Epidermal melanocyte (primary cell): ENCODE measurements around the gene ADAM10.

ENCODE experiments used
- DNase-seq: peaks from one replicate; pipeline ENCODE4 v3.0.0; 2011; ENCODE audit warnings: low spot score; ENCODE audit not compliant: insufficient read length

The ADAM10 gene

DNA sequence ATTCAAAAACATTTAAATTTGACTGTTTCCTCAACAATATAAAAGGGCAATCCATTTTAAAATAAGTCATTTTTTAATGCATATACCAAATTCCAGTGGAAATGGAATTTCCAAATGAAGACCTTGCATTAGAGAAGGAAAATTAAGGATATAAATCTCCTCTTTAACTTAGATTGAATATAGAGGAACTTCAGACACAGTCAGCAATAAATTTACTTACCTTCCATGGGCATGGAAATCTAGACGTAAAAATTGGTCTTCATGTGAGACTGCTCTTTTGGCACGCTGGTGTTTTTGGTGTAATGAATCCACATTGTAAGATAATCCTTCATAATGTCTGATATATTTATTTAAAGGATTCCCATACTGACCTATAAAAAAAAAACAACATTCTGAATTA lies 32.1 kb downstream of the ADAM10 start:
- DNase-seq = no peak

DNA sequence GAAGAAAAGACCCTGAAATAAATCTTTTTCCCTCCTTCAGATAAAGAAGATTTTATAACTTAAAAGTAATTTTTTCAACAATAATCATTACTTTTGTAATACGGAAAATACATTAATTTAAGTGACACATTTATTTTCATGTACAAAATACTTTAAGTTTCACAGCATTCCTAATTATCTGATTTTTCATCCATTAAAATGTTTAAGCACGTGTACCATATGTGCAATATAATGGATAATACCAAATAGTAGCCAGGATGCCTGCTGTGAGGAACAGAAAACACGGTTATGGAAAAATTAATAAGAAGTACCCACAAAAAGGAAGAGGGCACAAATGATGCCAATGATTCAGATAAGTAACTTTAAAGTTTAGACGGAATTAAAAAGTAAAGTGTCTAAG lies 33.5 kb downstream of the ADAM10 start:
- no peak for DNase-seq

DNA sequence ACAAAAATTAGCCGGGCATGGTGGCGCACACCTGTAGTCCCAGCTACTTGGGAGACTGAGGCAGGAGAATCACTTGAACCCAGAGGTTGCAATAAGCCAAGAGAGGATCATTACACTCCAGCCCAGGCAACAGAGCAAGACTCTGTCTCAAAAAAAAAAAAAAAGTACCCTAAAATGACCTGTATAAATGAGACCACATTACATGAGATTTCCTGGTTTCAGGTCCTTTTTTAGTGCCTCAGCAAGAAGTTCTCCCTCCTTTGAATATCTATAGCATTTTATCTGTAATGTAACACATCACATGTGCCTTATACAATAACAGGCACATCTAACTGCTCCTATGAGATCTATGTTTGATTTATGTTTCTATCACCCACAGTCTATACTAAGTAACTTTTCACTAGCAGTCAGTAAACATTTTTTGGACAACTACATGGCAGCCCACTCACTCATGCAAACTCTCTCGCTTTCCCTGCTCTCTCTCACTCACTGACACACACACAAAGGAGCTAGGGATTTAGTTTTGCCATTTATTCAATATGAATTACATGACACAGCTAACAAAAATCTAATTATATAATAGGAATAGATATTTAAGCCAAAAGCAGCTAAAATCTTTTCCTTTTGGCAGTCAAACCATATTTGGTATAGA lies 34.1 kb downstream of the ADAM10 start:
- no peak for DNase-seq

DNA sequence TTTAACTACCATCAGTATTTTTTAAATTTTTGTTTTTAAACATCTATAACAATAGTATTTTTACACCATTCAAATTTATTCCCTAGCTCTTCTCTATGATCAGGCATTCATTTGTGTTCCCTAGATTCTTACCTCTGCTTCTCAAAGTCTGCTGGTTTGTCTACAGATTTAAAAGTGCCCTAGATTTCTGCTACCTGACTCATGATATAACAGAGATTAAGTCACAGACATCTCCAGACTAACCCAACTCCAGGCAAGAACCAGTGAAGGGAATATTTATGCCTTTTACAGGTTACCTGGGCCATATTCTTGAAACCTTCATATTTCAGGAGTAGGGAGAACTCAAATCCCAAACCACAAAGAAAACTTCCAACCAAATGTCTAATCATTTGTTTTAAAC lies 38.8 kb downstream of the ADAM10 start:
- DNase-seq = no peak

DNA sequence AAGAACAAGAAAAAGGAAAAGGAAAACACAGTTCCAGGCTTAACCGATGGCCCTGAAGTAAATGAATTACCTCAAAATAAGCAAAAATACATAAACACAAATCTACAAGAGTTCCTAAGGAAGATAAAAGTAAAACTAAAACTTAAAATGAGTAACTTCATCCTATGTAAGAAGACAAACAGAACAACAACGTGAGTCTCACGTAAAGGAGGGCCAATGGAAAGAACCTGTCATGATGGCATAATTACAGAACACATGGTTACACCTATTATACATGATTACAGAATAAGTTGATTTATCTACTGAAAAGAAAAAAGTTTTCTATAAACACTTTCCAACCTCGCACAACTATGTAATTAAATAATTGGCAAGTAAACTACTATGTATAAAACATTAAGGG lies 42.1 kb downstream of the ADAM10 start:
- DNase-seq = no peak

DNA sequence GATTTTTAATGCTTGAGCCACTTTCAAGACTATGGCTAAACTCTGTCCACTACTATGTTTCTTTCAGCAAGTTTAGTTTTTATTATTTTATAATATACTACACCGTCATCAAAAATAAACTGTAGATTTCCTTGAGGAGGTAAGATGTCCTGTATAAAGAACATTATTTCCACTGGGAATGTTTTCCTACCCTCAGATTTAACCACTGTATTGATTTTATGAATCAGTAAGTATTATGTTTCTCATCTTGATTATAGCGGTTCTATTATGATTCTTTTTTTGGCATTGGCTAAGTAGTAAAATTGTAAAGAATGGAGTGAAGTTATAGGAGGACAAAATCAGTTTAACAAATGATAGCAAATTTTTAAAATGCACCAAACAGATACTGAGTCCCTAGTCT lies 44.4 kb downstream of the ADAM10 start:
- no peak for DNase-seq

DNA sequence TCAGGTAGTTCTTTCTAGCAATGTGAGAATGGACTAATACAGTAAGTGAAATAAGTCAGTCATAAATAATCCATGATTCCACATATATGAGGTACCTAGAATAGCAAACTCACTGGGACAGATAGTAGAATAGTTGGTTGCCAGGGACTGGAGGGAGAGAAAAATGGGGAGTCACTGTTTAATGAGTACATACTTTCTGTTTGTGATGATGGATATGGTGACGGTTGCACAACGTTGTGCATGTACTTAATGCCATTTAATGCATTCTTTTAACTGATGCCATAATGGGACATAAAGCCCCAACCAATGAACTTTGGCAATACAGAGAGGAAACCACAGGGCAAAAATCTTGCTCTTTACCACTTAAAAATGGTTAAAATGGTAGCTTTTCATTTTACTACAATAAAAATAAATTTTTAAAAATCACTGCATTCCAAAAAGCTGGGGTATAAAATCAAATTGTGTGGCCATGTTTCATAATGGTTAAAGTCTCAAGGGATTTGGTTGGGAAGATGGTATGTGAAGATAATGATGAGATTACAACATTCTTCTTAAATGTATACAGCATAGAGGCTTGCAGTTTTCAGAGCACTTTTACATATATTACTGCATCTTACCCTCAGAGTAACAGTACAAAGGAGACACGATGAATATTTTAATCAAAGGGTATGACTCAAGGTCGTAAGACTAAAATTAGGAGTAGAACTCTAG lies 45.2 kb downstream of the ADAM10 start:
- no peak for DNase-seq

DNA sequence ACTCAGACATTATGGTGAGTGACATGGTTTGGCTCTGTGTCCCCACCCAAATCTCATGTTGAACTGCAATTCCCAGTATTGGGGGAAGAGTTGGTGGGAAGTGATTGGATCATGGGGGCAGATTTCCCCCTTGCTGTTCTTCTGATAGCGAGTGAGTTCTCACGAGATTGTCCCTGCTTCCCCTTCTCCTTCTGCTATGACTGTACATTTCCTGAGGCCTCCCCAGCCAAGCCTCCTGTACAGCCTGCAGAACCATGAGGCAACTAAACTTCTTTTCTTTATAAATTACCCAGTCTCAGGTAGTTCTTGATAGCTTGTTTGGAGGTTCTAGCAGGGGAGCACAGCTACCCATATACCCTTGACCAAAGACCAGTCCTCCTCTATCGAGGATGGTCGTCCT lies 45.9 kb downstream of the ADAM10 start:
- DNase-seq = no peak

DNA sequence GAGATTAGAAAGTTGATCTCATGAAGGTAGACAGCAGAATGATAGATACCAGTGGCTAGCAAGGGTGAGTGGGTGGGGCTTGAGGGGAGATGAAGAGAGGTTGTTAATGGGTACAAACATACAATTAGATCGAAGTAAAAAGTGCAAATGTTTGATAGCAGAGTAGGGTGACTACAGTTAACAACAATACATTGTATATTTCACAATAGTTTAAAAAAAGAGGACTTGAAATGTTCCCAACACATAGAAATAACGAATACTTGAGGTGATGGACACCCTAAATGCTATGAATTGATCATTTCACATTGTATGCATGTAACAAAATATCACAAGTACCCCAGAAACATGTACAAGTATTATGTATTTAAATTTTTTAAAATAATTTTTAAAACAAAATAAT lies 47.3 kb downstream of the ADAM10 start:
- no peak for DNase-seq

DNA sequence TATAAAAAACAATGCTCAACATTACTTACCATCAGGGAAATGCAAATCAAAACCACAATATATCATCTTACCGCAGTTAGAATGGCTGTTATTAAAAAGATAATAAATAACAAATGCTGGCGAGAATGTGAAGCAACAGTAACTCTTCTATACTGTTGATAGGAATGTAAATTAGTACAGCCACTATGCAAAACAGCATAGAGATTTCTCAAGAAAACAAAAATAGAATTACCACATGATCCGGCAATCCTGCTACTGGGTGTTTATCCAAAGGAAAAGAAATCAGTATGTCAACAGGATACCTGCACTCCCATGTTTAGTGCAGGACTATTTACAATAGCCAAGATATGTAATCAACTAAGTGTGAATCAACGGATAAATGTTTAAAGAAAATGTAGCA lies 48.1 kb downstream of the ADAM10 start:
- no peak for DNase-seq

DNA sequence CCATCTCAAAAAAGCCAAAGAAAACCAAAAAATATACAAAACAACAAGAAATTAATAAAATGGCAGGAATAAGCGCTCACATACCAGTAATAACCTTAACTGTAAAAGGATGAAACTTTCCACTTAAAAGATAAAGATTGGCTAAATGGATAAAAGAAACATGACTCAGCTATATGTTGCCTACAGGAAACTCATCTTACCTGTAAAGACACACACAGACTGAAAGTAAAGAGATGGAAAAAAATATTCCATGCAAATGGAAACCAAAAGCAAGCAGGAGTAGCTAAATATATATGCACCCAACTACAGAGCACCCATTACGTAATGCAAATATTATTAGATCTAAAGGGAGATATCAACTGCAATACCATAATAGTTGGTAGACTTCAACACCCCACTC lies 49.7 kb downstream of the ADAM10 start:
- no peak for DNase-seq

DNA sequence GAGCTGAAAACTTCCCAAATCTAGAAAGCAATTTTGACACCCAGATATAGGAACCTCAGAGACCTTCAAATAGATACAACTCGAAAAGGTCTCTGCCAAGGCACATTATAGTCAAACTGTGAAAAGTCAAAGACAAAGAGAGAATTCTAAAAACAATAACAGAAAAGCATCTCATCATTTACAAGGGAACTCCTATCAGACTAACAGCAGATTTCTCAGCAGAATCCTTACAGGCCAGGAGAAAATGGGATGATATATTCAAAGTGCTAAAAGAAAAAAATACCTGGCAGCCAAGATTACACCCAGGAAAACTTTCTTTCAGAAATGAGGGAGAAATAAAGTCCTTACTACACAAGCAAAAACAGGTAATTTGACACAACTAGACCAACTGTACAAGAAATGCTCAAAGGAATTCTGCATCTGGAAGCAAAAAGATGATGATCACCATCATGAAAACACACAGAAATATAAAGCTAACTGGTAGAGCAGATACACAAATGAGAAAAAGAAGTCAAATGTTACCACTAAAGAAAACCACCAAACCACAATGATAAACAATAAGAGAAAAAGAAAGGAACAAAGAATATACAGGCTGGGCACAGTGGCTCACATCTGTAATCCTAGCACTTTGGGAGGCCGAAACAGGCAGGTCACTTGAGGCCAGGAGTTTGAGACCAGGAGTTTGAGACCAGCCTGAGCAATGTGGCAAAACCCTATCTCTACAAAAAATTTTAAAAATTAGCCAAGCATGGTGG lies 50.4 kb downstream of the ADAM10 start:
- no peak for DNase-seq

DNA sequence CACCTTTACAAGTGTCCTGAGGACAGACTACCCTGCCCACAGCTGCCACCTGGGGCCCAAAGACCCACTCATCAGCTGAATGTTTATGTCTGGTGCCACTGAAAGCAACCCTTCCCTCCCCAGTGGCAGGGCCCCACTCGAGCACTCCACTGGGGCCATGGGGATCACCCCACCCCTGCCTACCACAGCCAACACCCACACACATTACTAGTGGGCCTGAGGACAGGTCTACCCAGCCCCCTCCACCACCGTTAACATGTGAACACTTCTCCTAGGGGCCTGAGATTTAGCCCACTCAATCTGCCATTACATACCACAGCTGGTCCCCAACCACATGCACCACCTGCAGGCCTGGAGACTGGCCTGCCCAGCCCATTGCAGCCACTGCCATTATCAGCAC lies 52.3 kb downstream of the ADAM10 start:
- DNase-seq = no peak

DNA sequence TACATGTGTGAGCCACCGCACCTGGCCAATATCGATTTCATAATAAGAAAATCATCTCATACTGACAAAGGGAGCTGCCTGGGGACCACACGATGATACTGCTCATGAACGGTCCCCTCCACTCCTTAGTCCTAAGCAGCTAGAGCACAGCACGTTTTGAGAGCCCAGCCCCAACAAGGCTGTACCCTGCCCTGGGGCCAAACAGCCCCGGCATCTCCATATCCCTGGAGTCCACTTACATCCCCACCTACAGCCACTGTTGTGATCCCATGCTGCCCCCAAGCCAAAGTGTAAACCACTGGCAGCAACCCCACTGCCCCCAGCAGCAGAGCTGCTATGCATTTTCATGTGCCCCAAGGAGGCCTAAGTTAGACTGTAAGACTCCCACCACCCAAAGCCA lies 52.8 kb downstream of the ADAM10 start:
- DNase-seq = no peak

DNA sequence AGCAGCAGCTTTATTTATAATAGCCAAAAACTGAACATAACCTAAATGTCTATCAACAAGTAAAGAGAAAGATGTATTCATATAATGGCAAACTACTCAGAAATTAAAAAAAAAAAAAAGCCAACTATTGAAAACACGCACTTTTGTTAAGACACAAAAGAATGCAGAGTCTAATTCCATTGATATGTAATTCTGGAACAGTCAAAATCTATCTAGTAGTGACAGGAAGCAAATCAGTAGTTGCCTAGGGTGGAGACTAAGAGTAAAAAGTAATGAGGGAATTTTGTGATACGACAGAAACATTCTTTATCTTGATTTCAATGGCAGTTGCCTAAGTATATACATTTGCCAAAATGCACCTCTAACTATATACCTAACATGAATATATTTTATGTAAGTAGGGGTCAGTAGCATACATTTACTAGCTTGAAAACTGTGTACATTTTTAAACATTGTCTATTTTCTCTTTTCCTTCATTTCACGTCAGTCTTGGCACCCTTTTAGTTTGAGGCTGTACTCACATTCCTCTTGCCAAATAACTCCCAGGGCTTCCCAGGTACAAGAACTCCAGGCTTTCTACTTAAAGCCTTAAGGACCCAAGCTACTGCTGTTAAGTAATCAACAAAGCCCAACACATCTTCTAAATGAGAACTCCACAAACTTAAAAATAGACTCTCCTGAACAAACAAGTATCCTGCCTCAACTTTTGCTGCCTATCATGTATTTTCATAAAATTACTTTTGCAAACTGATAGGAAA lies 54.7 kb downstream of the ADAM10 start:
- no peak for DNase-seq

DNA sequence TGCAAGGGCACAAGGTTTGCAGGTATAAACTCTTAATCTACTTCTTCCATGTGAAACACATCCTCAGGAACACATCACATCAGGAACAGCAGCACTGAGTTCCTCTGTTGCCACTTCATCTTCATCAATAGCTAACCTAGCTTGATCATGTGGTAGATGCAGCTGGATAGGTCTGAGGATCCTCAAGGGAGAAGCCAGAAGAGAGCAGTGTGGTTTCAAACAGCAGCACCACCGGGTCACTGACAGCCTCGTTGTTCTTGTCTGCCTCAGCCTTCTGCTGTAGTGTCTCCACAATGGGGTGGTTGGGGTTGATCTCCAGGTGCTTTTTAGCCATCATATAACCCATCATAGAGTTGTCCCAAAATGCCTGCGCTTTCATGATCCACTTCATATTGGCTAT lies 58.8 kb downstream of the ADAM10 start:
- DNase-seq = no peak

DNA sequence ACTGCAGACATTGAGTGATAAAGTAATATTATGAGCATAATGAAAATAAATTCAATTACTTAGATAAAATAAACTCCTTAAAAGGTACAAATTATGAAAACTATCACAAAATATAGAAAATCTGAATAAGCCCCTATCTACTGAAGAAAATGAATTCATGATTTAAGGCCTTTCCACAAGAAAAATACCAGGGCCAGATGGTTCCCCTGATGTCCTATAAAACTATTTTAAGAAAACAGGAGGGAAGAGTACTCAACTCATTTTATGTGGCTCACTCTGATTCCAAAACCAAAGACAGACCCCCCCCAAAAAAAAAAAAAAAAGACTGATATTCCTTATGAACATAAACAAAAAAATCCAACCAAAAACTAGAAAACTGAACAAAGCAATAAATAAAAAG lies 59.9 kb downstream of the ADAM10 start:
- no peak for DNase-seq

DNA sequence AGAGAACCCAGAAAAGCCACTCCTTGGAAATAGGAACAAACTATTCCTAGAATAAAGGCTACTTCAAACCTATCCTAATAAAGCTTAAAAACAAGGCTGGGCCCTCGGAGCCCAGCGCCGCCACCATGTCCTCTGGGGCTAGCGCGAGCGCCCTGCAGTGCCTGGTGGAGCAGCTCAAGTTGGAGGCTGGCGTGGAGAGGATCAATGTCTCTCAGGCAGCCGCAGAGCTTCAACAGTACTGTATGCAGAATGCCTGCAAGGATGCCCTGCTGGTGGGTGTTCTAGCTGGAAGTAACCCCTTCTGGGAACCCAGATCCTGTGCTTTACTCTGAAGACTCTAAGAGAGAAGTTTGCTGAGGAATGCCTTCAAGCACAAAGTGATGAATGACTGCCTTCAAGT lies 63.2 kb downstream of the ADAM10 start:
- no peak for DNase-seq

DNA sequence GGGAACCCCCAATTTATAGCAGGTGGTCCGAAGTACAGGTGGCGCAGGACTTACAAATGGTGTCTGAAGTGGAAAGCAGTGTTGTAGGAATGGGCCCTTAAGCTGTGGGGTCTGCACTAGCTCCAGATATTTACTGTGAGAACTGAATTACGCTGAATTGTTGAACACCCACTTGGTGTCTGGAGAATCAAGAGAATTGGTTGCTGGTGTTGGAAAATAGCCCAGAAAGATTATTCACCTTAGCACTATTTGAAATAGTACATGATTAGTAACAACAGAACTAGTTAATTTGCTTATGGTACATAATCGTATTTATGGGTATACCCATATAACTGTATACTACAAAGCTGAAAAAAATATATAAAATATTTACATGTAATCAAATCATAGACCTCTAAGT lies 64.8 kb downstream of the ADAM10 start:
- no peak for DNase-seq

DNA sequence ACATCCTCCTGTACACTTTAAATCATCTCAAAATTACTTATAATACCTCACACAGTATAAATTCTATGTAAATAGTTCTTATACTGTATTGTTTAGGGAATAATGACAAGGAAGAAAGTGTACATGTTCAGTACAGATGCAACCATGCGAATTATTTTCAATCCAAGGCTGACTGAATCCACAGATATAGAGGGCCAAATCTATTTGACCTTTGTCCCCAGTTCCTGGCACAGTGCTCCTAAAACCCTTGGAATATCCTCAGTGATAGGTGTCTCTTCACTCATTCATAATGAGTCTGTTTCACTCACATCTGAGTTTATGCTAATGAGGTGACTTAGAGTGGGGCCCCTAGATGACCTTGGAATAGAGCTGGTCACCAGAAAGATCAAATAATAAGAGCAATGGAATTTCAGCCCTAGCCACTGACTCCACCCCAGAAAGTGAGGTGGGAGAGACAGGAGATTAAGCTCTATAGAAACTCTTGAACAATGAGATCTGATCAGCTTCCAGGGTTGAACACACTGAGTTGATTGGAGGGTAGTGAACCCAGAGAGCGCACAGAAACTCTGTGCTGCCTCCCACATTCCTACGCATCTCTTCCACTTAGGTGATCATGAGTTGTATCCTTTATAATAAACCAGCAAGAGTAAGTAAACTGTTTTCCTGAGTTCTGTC lies 65.3 kb downstream of the ADAM10 start:
- DNase-seq = no peak

DNA sequence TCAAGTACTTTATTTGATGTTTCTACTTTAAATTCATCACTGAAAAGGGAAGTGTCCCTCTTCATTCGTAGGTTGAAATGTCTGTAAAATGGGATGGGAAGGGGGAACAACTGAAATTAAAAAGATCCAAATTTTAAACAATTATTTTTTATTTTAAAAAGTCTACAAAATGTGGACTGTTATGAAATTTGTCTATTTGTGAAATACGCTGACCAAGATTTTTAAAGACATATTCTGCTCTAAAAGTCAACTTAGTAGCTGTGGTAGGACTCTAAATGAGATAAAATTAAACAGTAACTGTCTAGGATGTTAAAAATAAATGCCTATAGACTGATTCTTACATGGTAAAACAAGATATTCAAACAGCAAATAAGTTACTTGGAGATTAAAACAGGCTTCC lies 67.3 kb downstream of the ADAM10 start:
- no peak for DNase-seq
